Lower leg skin (tissue), 4 donors: Measurements from ENCODE around the gene TRIM17. TPM values are rescaled to one million over a fixed set of nuclear protein-coding genes. Genes with fewer than 3 reads are reported as not detected.

Experiments used
- DNase-seq, 2 donors: peaks; one replicate each; pipeline ENCODE4 v3.0.0-alpha.2; 2019; ENCODE audit warnings: low spot score in 2 of 2
- H3K4me3 ChIP-seq: fragments of 200-600 bp; sonication (generic); 2 replicates; pipeline ENCODE4 v1.5.1; 2017; ENCODE audit warnings: mild to moderate bottlenecking, low read depth; ENCODE audit not compliant: poor library complexity, severe bottlenecking
- POLR2A ChIP-seq, 2 donors: fragments of 450-650 bp; IDR thresholded peaks; one replicate each; pipeline ENCODE4 v1.6.1; 2016 to 2017; ENCODE audit warnings: antibody characterized with exemption in 2 of 2, mild to moderate bottlenecking in 1 of 2, moderate library complexity in 1 of 2
- WGBS, 2 donors: methylation state at CpG; one replicate each; pipeline ENCODE4 v1.1.5; 2018; 5-methylcytosine and 5-hydroxymethylcytosine counted together
- intact Hi-C: fragments of 100-400 bp; cut with DNase I; formaldehyde crosslinking; loops from one replicate; pipeline ENCODE4 v1.15.0; 2023; ENCODE audit warnings: low total_unique reads
- microRNA-seq, 2 donors: library from miRNA; unstranded; fragments of <30 nt; microRNA quantifications; one replicate each; pipeline ENCODE4, GENCODE V29; 2016; ENCODE audit warnings: borderline replicate concordance in 2 of 2, borderline number of aligned reads in 1 of 2
- total RNA-seq, 4 donors: library from RNA; depleted of rRNA; stranded (reverse); fragments of >200 nt; gene quantifications; one replicate each; pipeline ENCODE4 v1.1.0, GENCODE V29; 2016
- TF ChIP-seq, protein P1 (sequence below), 3 donors: fragments of 450-650 bp; IDR thresholded peaks; one replicate each; pipeline ENCODE4 v1.5.1; 2016; ENCODE audit warnings: antibody characterized with exemption in 3 of 3, mild to moderate bottlenecking in 3 of 3, moderate library complexity in 2 of 3

Gene TRIM17
- total RNA-seq, 4 donors from 2014 or later = 0.97 to 4.2 (median 1.8) TPM

DNA sequence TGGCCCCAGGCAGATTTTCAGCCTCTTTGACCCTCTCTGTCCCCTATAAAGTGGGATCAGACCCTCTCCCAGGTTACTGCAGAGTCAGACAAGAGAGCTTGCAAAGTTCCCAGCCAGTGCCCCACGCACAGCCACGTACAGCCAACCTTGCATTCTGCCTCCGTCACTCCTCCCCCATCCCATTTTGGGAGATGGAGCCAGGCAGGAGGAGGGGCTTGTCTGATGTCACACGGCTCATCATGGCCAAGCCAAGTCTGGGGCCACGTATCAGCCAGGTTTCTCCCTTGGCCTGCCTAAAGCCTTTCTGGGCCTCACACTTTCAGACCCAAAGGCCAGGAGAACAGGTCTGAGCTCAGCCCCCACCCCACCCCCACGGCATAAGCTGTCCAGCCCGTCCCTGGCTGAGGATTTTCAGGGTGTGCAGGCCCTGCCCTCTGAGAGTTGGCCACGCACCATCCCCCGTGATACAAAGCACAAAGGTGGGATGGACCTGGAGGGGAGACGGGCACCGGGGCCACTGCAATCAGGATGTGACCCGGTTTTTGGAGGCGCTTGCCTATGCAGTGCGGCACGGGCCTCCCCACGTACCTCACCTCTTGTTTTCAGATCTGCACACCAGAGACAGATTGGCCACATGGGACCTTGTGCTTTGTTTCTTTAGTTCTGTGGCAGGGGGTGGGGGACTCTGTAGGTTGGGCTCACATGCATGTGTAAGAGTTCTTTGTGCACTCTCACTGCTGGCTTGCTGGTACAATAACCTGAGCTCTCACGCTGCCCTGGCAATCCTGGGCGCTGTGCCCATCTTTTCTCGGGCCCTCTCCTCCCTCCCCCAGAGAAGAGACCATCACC is 57.7 kb downstream of the TRIM17 start:
- intact Hi-C loops = no loop called here
- no peak for DNase-seq
- 85 to 91% methylated on average over 19 of the region's 19 CpGs for WGBS, 2 donors
- TF ChIP-seq, protein P1, sequence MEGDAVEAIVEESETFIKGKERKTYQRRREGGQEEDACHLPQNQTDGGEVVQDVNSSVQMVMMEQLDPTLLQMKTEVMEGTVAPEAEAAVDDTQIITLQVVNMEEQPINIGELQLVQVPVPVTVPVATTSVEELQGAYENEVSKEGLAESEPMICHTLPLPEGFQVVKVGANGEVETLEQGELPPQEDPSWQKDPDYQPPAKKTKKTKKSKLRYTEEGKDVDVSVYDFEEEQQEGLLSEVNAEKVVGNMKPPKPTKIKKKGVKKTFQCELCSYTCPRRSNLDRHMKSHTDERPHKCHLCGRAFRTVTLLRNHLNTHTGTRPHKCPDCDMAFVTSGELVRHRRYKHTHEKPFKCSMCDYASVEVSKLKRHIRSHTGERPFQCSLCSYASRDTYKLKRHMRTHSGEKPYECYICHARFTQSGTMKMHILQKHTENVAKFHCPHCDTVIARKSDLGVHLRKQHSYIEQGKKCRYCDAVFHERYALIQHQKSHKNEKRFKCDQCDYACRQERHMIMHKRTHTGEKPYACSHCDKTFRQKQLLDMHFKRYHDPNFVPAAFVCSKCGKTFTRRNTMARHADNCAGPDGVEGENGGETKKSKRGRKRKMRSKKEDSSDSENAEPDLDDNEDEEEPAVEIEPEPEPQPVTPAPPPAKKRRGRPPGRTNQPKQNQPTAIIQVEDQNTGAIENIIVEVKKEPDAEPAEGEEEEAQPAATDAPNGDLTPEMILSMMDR (IDR thresholded peaks at IDR 0.05) = no peak
- TF ChIP-seq POLR2A (IDR thresholded peaks at IDR 0.05) = no peak
- no peak overlapping the region for H3K4me3 ChIP-seq

DNA sequence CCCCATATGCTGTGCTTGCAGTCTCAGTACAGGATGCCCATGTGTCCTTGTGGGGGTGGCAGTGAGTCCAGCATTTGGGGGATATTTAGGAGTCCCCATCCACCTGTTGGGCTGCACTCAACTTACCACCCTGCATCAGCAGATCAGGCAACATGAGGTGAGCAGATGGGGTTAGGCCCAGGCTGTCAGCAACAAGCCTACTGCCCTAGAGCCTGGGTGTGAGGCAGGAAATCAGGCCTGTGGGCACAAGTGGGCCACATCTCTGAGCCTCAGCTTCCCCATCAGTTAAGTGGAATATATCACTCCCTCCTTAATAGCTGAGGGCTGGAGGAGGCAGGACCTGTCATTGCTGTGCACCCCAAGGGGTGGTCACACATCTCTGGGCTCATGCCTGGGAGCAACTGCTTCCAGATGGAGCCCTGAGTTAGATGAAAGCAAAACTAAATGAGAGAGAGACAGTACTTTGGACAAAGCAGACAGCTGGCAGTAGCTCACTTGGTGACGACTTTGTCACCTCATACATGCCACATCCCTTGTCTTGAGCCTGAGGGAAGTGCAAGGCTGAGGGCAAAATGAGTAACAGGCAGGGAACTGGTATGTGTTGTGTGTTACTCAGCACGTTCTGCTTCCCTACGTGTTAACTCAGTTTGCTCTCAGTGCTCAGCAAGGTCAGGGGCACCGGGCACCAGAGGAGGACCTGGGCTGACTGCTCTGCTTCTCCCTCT is 58.5 kb downstream of the TRIM17 start:
- 63 to 67% methylated on average over 4 of the region's 4 CpGs for WGBS, 2 donors
- DNase-seq = no peak
- no peak overlapping the region for H3K4me3 ChIP-seq
- no peak for TF ChIP-seq POLR2A (IDR thresholded peaks at IDR 0.05)
- TF ChIP-seq, protein P1 (IDR thresholded peaks at IDR 0.05) = no peak
- intact Hi-C loops = no loop called here

Small RNAs within 50 kb of the gene (microRNA-seq; reads per million reads assigned to microRNA genes)
- 0 reads per million in 2 donors for gene MIR4666A
- gene MIR6742 = 0 reads per million in 2 donors

Other genes with a start within 250 kb of the TRIM17 start
- gene OBSCN, start 208.8 kb downstream of the TRIM17 start, total RNA-seq = 10 to 100 TPM in 3 of 4 donors, 1 to 10 TPM in 1; 7.4 to 39.2 (median 18.5) TPM
- 10 to 100 TPM; 28.3 to 52.9 (median 31.5) TPM for gene TRIM11, start 10.0 kb downstream of the TRIM17 start, total RNA-seq
- 100 to 1,000 TPM in 1 of 4 donors, 10 to 100 TPM in 3; 75.8 to 106 (median 80.1) TPM for gene RNF187, start 70.5 kb upstream of the TRIM17 start, total RNA-seq